HEK293T (cell line): ENCODE results near the gene ITPA.

Source experiments
- CTCF ChIA-PET: fragments of 350-600 bp; formaldehyde crosslinking; extraction: SDS; loops from one replicate; lab custom pipeline; 2021; ENCODE audit warnings: antibody characterized with exemption, inconsistent platforms; lab: Yijun Ruan, JAX
- POLR2A ChIA-PET: fragments of 350-600 bp; formaldehyde crosslinking; extraction: SDS; loops from one replicate; lab custom pipeline; 2020; ENCODE audit warnings: antibody characterized with exemption, inconsistent platforms; lab: Yijun Ruan, JAX
- DNase-seq: peaks from one replicate; pipeline ENCODE4 v3.0.0; 2012; ENCODE audit warnings: mixed read lengths; ENCODE audit errors: extremely low spot score
- ARNT ChIP-seq: fragments of 450-650 bp; IDR thresholded peaks from 2 replicates; pipeline ENCODE4 v1.6.1; 2017; ENCODE audit warnings: mild to moderate bottlenecking
- BHLHE40 ChIP-seq: fragments of 450-650 bp; IDR thresholded peaks from 2 replicates; pipeline ENCODE4 v1.6.1; 2016; ENCODE audit warnings: mild to moderate bottlenecking, moderate library complexity, borderline replicate concordance
- CTBP1 ChIP-seq: fragments of 450-650 bp; IDR thresholded peaks from 2 replicates; pipeline ENCODE4 v1.6.1; 2016; ENCODE audit warnings: borderline replicate concordance
- ELF4 ChIP-seq: fragments of 450-650 bp; IDR thresholded peaks from 2 replicates; pipeline ENCODE4 v1.6.1; 2017; ENCODE audit warnings: antibody characterized with exemption
- FOXA1 ChIP-seq: fragments of 450-650 bp; IDR thresholded peaks from 2 replicates; pipeline ENCODE4 v1.6.1; 2016; ENCODE audit warnings: mild to moderate bottlenecking
- FOXK2 ChIP-seq: fragments of 450-650 bp; IDR thresholded peaks from 2 replicates; pipeline ENCODE4 v1.6.1; 2016; ENCODE audit warnings: mild to moderate bottlenecking
- FOXM1 ChIP-seq: fragments of 450-650 bp; IDR thresholded peaks from 2 replicates; pipeline ENCODE4 v1.6.1; 2017; ENCODE audit warnings: mild to moderate bottlenecking, borderline replicate concordance
- HDGF ChIP-seq: fragments of 450-650 bp; IDR thresholded peaks from 2 replicates; pipeline ENCODE4 v1.6.1; 2017; ENCODE audit warnings: antibody characterized with exemption, borderline replicate concordance
- L3MBTL2 ChIP-seq: fragments of 450-650 bp; conservative IDR thresholded peaks from 2 replicates; pipeline ENCODE4 v1.6.1; 2016; ENCODE audit warnings: mild to moderate bottlenecking
- LEF1 ChIP-seq: fragments of 450-650 bp; IDR thresholded peaks from 2 replicates; pipeline ENCODE4 v1.6.1; 2017; ENCODE audit warnings: mild to moderate bottlenecking, borderline replicate concordance
- NFRKB ChIP-seq: fragments of 450-650 bp; IDR thresholded peaks from 2 replicates; pipeline ENCODE4 v1.6.1; 2016; ENCODE audit warnings: mild to moderate bottlenecking, moderate library complexity
- PKNOX1 ChIP-seq: fragments of 450-650 bp; IDR thresholded peaks from 2 replicates; pipeline ENCODE4 v1.6.1; 2016
- SP1 ChIP-seq: fragments of 450-650 bp; IDR thresholded peaks from 2 replicates; pipeline ENCODE4 v1.6.1; 2017
- SUZ12 ChIP-seq: fragments of 450-650 bp; IDR thresholded peaks from 2 replicates; pipeline ENCODE4 v1.6.1; 2016; ENCODE audit warnings: mild to moderate bottlenecking
- TARDBP ChIP-seq: fragments of 450-650 bp; IDR thresholded peaks from 2 replicates; pipeline ENCODE4 v1.6.1; 2016
- ZNF384 ChIP-seq: fragments of 450-650 bp; IDR thresholded peaks from 2 replicates; pipeline ENCODE4 v1.6.1; 2016

The ITPA gene

GRCh38 chr20:3239026-3239866, 29.9 kb downstream of the ITPA start, which contains the start of gene SLC4A11:
TSS of gene SLC4A11 (minus strand) at chr20:3239190. CDS start at chr20:3239137, 53 bp downstream.
- DNase-seq: peak; percentile 79
- TF ChIP-seq CTBP1: no peak
- TF ChIP-seq LEF1: 0 out of 2 replicates have a peak, but pooled peaks have one; percentile 27
- peak; percentile 90 for TF ChIP-seq FOXM1
- CTCF ChIA-PET: interaction anchor here (1.2 kb wide), 1 partner anchor 12 kb away, joined by 4 read pairs; no protein-coding TSS in a partner anchor
- POLR2A ChIA-PET: interaction anchor here (0.6 to 1.1 kb wide), 6 partner anchors 9 to 169 kb away, joined by 3 to 5 read pairs (median 3); no protein-coding TSS in a partner anchor

DNA sequence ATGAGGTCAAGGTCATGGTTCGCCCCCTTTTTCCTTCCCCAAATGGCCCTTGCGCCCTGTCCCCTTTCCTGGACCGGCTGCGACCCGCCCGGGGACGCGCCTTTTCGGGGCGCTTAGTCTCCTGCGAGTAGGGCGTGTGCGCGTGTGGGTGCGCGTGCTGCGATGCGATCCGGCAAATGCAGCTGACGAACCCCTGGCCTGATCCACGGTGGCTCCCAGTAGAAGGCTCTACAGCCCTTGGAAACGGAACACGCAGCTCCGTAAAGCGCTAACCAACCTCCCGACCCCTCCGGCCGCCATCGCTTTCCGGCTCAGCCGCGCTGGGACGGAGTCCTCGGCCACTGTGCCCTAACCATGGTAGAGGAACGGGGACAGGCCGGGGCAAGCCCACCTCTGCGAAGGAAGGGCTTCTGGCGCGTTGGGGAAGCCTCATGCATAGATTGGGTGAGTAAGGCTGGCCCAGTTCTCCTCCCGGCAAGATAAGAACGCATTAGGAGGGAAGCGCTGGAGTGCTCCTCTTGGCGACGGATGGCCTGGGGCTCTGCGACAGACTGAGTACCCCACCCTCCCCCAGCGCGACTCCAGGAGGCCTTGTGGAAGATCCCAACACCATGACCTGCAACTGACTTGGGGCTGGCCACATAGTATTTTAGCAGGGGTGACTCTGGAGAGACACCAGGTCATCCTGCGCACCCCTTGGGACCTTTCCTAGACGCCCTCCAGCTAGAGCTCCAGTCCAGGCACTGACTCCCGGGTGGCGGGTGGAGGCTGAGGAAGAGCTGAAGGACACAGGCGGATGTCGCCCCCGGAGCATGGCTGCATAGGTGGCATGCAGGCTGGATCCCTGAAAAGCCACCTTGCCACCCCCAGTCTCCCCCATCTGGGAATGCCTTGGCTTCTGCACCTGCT, 30.8 kb downstream of the ITPA start:
- CTCF ChIA-PET: interaction anchor here (1.2 kb wide), 1 partner anchor 11 kb away, joined by 4 read pairs; no protein-coding TSS in a partner anchor
- POLR2A ChIA-PET: interaction anchor here (0.7 to 1.1 kb wide), 3 partner anchors 8 to 79 kb away, joined by 3 to 5 read pairs (median 3); no protein-coding TSS in a partner anchor
- no peak for DNase-seq
- TF ChIP-seq SP1: no peak
- TF ChIP-seq HDGF: no peak
- TF ChIP-seq LEF1: no peak
- TF ChIP-seq FOXK2: no peak

GRCh38 chr20:3240776-3241363, 31.6 kb downstream of the ITPA start:
- ChIA-PET CTCF (no interaction called here), POLR2A (no interaction called here)
- no peak for TF ChIP-seq ZNF384
- TF ChIP-seq PKNOX1: no peak
- no peak for TF ChIP-seq ELF4
- no peak for TF ChIP-seq SP1
- TF ChIP-seq FOXK2: no peak
- no peak for TF ChIP-seq CTBP1
- no peak for TF ChIP-seq HDGF
- TF ChIP-seq ARNT: no peak
- TF ChIP-seq L3MBTL2: no peak
- no peak for DNase-seq

DNA sequence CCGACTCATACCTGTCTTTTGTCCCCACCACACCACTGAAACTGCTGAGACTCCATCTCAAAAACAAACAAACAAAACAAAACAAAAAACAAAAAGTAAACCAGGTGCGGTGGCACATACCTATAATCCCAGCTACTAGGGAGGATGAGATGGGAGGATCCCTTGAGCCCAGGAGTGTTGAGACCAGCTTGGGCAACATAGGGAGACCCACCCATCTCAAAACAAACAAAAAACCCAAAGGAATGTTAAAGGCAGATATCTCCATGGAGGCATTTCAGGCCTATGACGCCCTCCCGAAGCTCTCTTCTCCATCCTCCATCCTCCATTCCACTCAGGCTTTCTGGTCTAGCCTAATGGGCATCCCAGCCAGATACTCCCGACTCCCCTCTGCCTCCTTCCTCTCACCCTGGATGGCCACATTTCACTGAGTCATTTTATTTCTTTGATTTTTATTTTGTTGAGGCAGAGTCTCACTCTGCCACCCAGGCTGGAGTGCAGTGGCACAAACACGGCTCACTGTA, 32.9 kb downstream of the ITPA start:
- DNase-seq: no peak
- CTCF ChIA-PET: interaction anchor here (0.8 kb wide), 1 partner anchor 43 kb away, joined by 3 read pairs; no protein-coding TSS in a partner anchor
- TF ChIP-seq ARNT (no peak), LEF1 (no peak), FOXK2 (no peak), ELF4 (no peak), NFRKB (no peak), SP1 (no peak), SUZ12 (no peak), ZNF384 (no peak), FOXM1 (no peak), TARDBP (no peak), L3MBTL2 (no peak), PKNOX1 (no peak), BHLHE40 (no peak), CTBP1 (no peak), FOXA1 (no peak), HDGF (no peak)
- POLR2A ChIA-PET: no interaction called here

- DNase-seq: no peak
- ChIA-PET POLR2A (no interaction called here), CTCF (no interaction called here)
- TF ChIP-seq L3MBTL2: no peak
- no peak for TF ChIP-seq CTBP1
- no peak for TF ChIP-seq ZNF384
- TF ChIP-seq NFRKB: no peak
- no peak for TF ChIP-seq ARNT
- TF ChIP-seq TARDBP: no peak
- TF ChIP-seq FOXA1: no peak
- no peak for TF ChIP-seq BHLHE40
- TF ChIP-seq PKNOX1: no peak
- no peak for TF ChIP-seq SP1
- TF ChIP-seq ELF4: no peak
- no peak for TF ChIP-seq SUZ12
- TF ChIP-seq LEF1: no peak
- TF ChIP-seq FOXK2: no peak
These were observed 34.5 kb downstream of the ITPA start for GRCh38 chr20:3243718-3244358.
